HG02588 (cell line): Measurements from ENCODE around the gene GNAT2.
"Not testable (repeated sequence)": the region's sequence is repeated elsewhere in the genome, so short reads cannot be mapped to it uniquely, and the experiment has no call there.

ENCODE experiments used
- ATAC-seq: cut with Tn5 transposase; IDR thresholded peaks from one replicate; pipeline ENCODE4 v1.9.1; 2021; ENCODE audit warnings: mild to moderate bottlenecking, moderate library complexity; ENCODE audit not compliant: unreplicated experiment

The GNAT2 gene

DNA sequence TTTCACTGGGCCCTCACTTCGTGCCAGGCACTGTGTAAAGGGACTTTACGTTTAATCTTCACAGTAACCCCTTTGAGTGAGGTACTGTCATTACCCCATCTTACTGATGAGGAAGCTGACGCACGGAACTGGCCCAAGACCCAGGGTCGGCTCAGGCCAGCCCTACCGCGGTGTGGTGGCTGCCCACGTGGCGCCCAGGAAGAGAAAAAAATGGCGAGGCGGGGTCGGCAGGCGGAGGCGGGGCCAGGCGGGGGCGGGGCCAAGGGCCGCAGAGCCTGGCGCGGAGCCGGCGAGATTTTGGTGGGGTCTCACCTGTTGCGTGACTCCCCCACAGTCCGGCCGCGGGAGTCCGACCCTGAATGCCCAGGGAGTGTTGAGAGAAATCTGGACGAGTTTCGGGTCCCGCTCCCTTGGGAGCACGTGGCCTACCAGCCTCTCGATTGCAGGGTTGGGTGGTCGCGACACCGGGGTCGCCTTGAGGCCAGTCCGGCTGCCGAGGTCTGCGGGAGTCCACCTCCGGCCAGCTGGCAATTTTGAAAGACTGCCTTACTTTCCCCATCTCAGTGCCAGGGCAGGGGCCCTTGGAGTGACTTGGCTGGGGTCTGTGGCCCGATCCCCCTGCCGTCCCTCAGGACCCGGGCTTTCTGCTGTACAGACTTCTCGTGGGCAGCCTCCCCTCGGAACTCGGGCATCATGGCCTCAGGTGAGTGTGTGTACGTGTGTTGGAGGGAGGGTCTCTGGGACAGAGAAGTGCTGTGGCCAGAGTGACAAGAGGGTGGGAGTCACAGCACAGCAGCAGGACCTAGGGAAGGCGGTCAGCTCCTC lies at the start of gene GNAT2, which contains the start of gene AMPD2:
Gene GNAT2, minus strand, starts transcription at position 41 of the 825 bp plus-strand sequence. CDS start 6,746 bp downstream, outside the sequence.
Gene AMPD2, plus strand, starts transcription at position 262 of the 825 bp plus-strand sequence. CDS start 1,339 bp downstream, outside the sequence.
- ATAC-seq, result peak; percentile 47

GRCh38 chr1:109668123-109668775 lies 48.8 kb upstream of the GNAT2 start:
- no peak for ATAC-seq

DNA sequence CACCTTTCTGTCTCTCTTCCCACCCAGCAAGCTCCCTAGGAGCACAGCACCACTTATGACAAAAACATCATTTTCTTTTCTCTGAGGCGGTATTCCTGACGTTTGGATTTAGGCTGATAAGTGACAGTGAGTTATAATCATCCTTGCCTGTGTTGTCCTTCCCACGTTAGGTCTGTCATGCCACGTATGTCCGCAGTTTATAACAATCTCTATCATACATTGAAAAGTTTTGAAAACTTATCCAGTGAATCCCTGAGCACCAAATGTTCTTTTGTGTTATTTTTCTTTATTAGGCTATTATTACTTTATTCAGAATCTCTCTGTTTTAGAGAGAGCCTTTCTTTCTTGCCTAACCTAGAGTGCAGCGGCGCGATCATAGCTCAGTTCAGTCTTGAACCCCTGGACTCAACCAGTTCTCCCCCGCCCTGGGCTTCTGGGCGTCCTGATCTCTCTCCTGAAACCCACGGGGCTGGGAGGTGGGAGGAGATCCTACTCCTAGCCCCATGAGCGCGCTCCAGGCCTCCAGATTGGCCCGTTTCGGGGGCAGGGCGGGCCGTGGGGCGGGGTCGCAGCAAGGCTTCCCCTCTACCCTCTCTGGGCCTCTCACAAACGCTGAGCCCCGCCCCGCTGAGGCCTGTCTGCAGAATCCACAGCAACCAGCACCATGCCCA lies 48.2 kb upstream of the GNAT2 start, which contains the start of gene GSTM2:
Gene GSTM2, plus strand, starts transcription at position 606 of the 671 bp plus-strand sequence. Its CDS starts 59 bp downstream, at position 665.
- ATAC-seq, result peak; percentile 92

DNA sequence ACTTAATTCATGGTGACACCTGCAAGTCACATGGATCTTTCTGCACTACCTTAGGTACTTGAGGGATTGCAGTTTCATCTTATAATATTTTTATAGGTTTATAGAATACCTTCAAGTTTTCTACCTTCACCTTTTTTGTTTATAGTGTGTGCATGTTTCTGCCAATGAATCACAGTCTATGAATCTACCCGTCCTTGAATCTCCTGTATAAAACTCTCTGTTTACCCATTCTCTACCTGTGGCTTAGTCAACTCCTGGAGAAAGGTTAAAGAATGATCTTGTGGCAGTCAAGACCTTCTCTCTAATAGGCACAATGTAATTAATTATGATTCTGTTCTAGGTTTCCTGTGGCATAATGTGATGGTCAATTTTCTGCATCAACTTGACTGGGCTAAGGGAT lies 45.3 kb upstream of the GNAT2 start:
- no peak for ATAC-seq

DNA sequence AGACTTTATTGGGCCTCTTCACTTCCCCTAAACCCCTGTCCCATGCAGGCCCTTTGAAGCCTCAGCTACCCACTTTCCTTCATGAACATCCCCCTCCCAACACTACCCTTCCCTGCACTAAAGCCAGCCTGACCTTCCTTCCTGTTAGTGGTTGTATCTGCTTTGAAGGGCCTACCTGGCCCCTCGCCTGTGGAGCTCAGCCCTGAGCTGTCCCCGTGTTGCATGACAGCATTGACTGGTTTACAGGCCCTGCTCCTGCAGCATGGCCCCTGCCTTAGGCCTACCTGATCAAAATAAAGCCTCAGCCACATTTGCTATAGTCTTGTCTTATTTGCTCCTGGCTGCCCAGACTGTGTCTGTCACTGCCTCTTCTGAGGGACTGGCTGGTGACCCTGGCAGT lies 42.0 kb upstream of the GNAT2 start:
- no peak for ATAC-seq

GRCh38 chr1:109660691-109661026 lies 41.2 kb upstream of the GNAT2 start:
- ATAC-seq, result not testable (repeated sequence)

- no peak for ATAC-seq
Observed at GRCh38 chr1:109659997-109660690, 40.7 kb upstream of the GNAT2 start.

GRCh38 chr1:109659145-109659544 lies 39.7 kb upstream of the GNAT2 start:
- ATAC-seq, result no peak

DNA sequence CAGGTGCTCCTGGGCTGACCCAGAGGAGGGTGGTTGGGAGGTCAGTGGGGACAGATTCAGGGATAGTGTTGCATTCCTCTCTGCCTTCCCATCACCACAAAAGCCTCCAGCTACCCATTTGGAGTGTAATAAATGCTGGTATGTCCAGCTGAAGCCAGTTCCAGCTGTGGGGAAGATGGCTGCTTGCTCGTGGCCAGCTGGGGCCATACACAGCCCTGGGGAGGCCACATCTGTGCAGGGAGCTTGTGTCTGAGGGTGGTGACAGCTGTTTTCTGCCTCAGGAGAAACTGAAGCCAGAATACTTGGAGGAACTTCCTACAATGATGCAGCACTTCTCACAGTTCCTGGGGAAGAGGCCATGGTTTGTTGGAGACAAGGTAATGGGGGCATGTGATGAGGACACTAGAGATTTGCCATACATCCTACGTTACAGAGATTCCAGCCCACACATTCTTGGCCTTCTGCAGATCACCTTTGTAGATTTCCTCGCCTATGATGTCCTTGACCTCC lies 39.2 kb upstream of the GNAT2 start:
- no peak for ATAC-seq

- no peak for ATAC-seq
Observed at GRCh38 chr1:109657970-109658369, 38.6 kb upstream of the GNAT2 start.

DNA sequence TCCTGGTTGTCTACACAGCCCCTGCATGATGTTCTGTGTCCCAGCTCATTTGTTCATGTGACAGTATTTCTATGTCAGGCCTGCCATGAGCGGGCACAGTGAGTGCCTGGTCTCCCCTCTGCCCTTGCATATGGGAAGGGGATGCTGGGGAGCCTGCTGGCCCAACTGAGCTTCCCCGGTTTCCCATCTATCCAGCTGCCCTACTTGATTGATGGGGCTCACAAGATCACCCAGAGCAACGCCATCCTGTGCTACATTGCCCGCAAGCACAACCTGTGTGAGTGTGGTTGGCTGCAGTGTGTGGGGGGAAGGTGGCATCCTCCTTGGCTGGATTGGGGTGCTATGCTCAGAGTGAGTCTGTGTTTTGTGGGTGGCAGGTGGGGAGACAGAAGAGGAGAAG lies 38.0 kb upstream of the GNAT2 start:
- no peak for ATAC-seq

- ATAC-seq, result peak; percentile 83
Observed at GRCh38 chr1:109655615-109656519, 36.5 kb upstream of the GNAT2 start, which contains the start of gene GSTM4. TSS of gene GSTM4 (plus strand) at chr1:109656099. CDS start at chr1:109656390, 291 bp downstream.

GRCh38 chr1:109654519-109654918 lies 35.1 kb upstream of the GNAT2 start:
- ATAC-seq, result no peak

DNA sequence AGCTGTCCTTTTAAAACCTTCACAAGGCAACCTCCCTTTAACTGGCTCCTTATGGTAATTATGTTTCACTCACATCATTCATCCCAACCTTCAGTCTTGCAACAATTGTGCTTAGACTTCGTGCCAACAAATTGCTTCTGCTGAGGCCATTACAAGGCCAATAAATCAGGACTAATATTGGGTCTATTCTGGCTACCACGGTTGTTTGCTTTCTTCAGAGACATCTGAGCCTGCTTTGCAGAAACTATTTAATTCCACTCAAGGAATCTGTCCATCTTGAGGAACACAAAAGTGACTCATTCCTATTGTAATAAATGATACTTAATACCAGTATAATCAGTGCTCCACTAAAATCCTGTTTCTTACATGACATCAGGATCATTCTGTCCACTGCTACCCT lies 33.9 kb upstream of the GNAT2 start:
- no peak for ATAC-seq

DNA sequence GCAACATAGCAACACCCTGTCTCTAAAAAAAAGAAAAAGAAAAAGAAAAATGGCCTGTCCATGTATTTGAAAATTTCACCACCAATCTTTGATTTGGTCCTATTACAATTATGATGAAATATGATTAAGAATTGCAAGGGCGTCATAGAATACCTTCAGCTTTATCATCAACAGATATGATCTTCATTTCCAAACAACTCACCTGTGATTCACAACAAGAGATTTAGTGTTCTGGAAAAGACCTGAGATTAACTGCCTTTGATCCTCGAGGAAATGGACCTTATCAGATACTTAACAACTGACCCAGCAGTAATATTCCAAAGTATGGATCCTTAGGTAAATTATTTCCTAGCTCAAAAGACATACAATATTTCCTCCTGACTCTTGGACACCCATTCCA lies 33.0 kb upstream of the GNAT2 start:
- ATAC-seq, result no peak

DNA sequence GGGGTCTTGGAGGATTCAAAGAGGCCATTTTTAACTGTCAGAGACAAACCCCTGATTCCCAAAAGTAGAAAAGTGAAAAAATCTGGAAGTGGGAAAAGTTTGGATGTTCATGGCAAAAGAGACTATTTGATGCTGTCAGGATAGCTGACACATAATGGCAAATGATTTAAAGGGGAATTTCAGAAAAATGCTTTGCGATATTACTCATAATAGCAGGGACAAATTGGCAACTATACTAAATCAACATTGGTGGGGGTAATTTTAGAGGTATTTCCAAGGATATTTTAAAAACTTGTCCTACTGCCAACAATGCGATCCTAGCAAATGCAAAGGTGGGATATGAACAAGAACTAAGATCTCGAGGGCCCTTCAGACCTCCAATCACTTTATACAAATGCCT lies 31.2 kb upstream of the GNAT2 start:
- no peak for ATAC-seq

DNA sequence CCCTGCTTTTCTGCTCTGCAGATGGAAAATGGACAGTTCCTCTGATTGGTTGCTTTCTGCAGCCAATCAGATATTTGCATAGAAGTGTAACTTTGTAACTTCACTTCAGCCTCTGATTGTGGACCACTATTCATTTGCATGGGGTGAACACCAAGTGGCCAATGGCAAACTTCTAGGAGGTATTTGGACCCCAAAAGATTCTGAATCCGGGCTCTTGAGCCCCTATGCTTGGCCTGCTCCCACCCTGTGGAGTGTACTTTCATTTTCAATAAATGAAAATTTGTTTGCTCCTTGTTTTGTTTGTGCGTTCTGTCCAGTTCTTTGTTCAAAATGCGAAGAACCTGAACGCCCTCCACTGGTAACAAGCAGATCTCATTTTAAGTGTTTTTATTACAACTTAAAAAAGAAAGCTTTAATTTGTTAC lies 30.1 kb upstream of the GNAT2 start:
- ATAC-seq, result no peak

DNA sequence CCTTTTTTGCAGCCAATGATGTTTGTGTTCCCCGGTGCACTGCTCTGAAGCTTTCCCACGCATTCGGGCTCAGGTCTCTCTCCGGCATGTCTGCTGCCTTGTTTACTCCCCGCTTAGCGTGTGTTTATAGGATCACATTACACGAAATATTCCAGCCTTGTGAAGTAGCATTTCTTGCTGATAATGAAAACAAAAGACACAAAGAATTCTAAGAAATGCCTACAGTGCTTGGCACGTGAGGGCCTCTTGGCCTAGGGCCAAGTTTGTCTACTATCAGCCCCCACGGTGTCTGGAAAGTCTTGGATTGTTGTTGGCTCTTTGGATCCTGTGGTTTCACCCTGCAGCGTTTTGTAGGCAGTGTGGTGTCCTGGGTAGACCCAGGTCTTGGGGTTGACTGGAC lies 25.3 kb upstream of the GNAT2 start:
- ATAC-seq, result no peak

DNA sequence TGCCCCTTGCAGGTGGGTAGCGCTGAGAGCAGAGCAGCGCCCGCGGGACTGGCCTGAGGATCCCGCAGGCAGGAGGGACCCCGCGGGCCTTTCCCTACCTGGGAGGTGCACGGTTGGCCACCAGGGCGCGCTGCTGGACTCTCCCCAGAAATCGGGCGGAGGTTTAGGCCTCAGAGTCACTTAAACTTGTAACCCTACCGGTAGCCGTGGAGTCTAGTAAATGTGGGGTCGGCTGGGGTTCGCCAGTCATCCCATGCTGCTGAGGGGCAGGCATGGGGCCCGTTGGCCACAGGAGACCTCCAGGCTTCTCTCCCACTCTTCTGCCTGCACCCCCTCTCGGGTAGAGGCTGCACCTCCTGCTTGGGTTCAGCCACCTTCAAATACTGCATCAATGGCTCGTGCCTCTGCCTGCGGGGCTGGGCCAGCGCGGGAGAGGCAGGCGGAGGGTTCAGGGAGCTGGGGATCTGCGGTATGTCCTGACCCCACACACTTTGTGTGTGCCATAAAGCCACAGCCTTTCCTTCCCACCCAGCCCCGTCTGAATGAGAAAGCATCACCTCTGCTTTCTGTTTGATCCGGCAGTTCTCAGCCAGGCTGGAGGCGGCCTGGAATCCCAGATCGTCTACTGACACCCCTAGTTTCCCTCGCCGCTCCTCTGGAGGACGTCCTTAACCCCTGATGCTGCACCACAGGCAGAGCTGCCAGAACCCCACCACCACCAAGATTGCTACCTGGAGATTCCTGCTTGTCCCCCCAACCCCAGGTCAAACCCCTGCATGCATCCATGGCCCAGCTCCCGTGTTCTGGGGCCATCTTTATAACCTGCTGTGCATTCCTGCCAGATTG lies 24.2 kb upstream of the GNAT2 start:
- ATAC-seq, result peak; percentile 80
